ENCODE data around the gene ACYP2. TPM values are rescaled to one million over a fixed set of nuclear protein-coding genes. Genes with fewer than 3 reads are reported as not detected.

Gene ACYP2
- total RNA-seq, 2 experiments from 2014 or later, result 9.9 TPM

DNA sequence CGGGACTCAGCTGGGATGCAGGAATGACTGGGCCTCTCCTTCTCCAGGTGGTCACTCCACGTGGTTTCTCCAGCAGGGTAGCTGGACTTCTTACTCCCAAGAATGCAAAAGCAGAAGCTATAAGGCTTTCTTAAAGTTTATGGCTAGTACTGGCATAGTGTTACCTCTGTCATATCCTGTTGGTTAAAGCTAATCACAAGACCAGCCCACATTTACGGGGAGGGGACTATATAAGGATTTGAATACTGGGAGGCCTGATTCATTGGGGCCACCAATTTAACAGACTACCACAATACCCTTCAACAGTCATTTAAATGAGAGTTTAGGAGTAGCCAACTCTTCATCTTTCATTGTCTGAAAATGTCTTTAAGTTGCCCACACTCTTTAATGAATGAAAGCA is 235.0 kb downstream of the ACYP2 start:
- Mint-ChIP-seq H3K4me3 (no peak overlapping the region), H3K27me3 (peaks cover 29% of the 10 kb centered on the region), H3K4me1 (no peaks in the 10 kb centered on the region), H3K9me3 (ENCODE audit: low read depth) (no peaks in the 10 kb centered on the region), H3K36me3 (peaks cover 2% of the 10 kb centered on the region), H3K27ac (no peak overlapping the region)
- no peak for DNase-seq
- ATAC-seq, result no peak
- CTCF ChIA-PET, result no interaction called here

DNA sequence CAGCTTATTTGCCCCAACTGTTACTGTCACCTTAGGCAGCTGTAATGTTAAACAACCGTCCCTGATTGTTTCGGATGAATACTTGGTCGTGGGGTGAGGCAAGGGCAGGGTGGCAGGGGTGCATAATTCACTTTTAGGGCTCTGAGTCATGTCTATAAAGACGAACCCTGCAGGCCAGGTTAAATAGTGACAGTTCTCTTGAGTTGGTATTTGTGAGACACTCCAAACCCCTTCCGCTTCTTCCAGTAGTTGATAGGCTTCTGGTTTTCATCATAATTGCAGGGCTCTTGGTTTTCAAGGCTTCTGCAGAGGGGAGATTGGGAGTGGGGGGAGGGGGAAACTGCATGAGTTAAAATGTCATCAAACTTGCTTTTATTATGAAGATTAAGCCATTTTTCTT is 237.8 kb downstream of the ACYP2 start:
- Mint-ChIP-seq H3K36me3 (peaks cover 2% of the 10 kb centered on the region), H3K4me1 (no peaks in the 10 kb centered on the region), H3K9me3 (ENCODE audit: low read depth) (no peaks in the 10 kb centered on the region), H3K4me3 (no peak overlapping the region), H3K27ac (no peak overlapping the region), H3K27me3 (peaks cover 31% of the 10 kb centered on the region)
- ATAC-seq (no peak), DNase-seq (no peak)
- CTCF ChIA-PET, result no interaction called here

Other genes starting within 250 kb of the ACYP2 start
- 10 to 100 TPM; 57.0 to 70.0 TPM for gene PSME4, start 144.6 kb upstream of the ACYP2 start, total RNA-seq
- gene TSPYL6, start 140.6 kb downstream of the ACYP2 start, total RNA-seq, result not detected